ENCODE measurements around the gene RAPGEF4.

DNA sequence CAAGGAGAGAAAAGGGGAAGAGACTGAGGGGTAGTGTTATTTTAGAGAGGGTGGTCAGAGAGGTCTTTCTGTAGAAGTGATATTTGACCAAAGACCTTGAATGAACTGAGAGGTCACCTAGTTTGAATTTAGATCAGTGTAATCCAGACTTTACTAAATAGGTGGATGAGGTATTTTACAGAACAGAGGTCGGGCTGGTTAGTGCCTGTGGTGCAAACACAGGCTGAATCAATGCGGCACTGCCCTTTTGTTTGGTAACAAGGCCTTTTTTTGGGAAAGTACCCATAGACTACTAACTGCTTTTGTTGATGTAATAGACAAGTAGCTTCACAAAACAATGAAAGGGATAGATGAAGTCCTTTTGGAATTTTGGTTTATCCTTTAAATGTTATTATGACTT is 15.9 kb downstream of the RAPGEF4 start:
- TF ChIP-seq, protein P1, sequence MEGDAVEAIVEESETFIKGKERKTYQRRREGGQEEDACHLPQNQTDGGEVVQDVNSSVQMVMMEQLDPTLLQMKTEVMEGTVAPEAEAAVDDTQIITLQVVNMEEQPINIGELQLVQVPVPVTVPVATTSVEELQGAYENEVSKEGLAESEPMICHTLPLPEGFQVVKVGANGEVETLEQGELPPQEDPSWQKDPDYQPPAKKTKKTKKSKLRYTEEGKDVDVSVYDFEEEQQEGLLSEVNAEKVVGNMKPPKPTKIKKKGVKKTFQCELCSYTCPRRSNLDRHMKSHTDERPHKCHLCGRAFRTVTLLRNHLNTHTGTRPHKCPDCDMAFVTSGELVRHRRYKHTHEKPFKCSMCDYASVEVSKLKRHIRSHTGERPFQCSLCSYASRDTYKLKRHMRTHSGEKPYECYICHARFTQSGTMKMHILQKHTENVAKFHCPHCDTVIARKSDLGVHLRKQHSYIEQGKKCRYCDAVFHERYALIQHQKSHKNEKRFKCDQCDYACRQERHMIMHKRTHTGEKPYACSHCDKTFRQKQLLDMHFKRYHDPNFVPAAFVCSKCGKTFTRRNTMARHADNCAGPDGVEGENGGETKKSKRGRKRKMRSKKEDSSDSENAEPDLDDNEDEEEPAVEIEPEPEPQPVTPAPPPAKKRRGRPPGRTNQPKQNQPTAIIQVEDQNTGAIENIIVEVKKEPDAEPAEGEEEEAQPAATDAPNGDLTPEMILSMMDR (IDR thresholded peaks at IDR 0.05) = no peak
- no peak for TF ChIP-seq POLR2A (IDR thresholded peaks at IDR 0.05)
